MV-4-11 (cell line): ENCODE measurements around the gene CELSR1.

ENCODE experiments used
- DNase-seq: peaks from one replicate; lab custom pipeline; 2025; lab: John Stamatoyannopoulos, UW

CELSR1 gene

DNA sequence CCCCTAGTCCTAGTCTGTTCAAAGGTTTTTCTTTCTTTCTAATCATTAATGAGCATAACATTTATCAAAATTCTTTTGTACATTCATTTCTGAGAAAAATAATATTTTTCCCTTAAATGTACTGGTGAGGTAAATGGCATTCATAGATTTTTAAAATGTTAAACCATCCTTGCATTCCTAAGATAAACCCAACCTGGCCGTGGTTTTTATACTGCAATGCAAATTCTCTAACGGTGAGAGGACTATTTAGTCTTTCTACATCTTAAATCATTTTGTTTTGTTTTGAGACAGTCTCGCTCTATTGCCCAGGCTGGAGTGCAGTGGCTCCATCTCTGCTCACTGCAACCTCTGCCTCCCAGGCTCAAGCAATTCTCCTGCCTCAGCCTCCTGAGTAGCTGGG is 161.3 kb downstream of the CELSR1 start:
- no peak for DNase-seq

DNA sequence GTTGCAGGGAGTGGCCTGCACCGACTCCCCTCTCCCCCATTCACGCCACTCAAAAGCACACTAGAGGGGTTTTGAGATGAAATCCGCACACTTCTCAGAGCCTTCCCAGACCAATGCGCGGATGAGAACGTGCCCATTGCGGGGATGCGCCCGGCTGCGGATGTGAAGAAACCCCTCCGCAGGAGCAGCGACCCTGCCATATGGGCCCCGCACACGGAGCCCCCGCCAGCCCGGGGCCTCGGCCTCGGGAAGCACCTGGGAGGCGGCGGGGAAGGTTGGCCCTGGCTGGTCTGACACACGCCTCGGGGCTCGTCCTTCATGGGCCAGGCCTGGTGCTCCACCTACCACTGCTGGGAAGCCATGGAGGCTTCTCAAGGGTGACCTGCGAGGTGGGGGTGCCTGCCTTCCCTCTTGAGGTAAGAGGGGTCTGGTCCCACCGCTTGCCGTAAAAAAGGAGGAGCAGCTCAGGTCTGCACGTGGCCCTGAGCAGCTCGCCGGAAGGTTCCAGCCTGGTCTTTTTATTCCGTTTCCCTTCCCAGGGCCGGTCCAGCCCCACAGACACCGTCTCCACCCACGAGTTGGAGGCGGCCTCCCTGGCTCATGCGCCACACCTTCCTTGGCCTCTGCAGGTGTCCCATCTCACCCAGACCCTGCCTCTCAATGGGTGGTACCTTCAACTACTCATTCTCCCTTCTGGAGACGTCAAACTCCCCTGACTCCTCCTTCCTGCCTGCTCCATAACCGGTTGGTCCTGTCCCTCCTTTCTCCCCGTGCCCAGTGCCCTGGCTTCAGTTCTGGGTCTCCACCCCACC is 162.6 kb downstream of the CELSR1 start:
- DNase-seq: no peak

DNA sequence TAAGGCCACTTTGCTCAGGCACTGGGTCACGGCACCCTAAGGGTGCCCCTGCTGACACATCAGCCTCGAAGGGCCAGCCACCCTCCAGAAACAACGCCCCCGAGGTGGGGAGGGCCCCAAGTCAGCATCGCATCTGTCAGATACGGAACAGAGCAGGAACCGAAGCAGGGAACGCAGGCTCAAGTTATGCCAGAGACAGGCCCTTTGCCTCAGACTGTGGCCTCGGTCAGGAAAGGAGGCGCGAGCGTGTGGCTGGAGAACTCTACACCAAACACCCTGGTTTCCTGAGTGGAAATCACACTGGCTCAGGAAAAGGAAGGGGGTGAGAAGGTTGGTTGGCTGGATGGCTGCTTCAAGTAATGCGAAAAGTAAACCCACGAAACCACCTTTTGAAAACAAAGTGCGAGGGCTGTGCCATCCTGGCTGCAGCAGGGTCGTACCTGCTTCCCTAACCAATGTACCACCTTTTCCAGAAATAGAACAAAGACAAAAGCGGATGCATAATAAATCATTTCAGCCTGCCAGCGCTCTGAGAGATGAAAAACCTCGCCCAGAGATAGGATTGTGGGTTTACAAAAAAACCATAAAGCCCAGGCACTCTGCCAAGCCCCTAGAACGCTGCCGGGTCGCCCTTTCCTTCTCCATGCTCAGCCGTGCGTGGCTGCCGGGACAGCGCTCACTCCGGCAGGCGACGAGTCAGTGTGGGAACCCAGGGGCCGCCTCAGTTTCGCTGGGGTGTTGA is 163.3 kb downstream of the CELSR1 start:
- DNase-seq: peak; percentile 81

DNA sequence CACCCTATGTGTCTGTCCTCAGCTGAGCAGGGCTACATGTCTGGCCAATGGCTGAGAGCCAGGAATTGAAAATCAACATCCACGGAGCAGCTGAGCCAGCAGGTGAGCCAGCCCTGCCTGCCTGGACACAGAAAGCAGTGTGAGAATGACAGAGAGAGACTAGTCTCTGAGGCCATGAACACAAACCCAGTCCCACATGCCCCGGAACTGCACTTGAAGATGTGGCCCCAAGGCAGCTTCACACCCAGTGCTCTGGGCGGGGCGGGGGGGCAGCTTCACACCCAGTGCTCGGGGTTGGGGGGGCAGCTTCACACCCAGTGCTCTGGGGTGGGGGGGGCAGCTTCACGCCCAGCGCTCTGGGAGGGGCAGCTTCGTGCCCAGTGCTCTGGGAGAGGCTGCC is 164.3 kb downstream of the CELSR1 start:
- DNase-seq: no peak

DNA sequence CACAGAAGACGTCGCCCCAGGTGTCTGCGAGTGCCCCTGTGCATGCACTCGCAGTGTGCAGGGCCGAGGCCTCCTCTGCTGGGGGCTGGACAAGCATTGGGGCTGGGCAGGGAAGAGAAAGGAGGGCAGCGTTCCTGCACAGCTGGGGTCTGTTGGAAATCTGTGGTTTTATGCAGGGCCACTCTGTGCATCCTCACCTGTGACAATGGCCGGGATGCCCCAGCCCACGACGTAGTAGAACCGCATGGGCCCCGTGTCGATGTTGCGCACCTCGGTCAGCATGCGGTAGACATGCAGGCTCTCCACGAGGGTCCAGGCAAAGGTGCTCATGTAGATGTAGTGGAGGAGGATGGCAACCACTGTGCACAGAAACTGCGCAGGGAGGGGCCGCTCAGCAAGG is 164.7 kb downstream of the CELSR1 start:
- no peak for DNase-seq

DNA sequence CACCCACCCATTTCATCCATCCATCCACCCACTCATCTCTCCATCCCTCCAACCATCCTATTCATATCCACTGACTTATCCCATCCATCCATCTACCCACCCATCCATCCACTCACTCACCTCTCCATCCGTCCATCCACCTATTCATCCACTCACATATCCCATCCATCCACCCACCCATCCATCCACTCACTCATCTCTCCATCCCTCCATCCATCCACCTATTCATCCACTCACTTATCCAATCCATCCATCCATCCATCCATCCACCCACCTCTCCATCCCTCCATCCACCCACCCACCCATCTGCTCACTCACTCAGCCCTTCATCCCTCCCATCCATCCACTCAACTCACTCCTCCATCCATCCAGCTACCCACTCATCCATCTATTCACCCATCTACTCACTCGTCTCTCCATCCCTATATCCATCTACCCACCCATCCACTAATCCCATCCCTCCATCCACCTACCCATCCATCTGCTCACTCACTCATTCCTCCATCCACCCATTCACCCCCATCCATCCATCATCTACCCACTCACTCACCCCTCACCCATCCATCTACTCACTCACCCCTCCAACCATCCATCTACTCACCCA is 165.7 kb downstream of the CELSR1 start:
- no peak for DNase-seq

DNA sequence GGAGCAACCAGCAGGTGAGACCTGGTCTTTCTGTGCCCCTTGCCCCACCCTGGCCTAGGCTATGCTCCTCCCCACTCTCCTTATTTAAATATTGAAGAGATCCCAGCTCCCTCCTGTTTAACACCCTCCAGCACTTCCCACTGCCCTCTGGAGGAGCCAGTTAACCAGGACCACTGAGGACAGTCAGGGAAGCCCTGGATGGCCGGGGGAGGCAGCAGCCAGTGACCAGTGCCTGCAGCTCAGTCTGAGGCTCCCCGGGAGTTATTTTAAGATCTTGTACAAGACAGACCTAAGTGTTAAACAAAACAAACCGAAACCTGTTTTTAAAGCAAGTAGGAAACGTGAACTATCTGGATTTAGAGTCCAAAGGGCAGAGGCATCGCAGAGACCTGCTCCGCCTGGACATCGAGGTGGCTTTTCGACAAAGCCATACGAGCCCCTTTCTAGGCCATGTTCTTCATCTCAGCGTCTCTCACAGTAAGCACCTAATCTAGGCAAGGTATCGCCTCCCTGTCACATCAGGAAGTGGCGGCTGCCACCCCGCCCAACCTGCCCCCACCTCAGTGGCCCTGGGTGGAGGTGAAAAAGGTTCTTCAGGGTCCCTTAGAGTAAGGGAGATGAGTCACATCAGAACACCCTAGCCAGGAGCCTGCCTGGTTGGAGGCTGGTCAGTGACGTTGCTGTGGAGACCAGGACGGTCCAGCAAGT is 166.7 kb downstream of the CELSR1 start:
- no peak for DNase-seq

DNA sequence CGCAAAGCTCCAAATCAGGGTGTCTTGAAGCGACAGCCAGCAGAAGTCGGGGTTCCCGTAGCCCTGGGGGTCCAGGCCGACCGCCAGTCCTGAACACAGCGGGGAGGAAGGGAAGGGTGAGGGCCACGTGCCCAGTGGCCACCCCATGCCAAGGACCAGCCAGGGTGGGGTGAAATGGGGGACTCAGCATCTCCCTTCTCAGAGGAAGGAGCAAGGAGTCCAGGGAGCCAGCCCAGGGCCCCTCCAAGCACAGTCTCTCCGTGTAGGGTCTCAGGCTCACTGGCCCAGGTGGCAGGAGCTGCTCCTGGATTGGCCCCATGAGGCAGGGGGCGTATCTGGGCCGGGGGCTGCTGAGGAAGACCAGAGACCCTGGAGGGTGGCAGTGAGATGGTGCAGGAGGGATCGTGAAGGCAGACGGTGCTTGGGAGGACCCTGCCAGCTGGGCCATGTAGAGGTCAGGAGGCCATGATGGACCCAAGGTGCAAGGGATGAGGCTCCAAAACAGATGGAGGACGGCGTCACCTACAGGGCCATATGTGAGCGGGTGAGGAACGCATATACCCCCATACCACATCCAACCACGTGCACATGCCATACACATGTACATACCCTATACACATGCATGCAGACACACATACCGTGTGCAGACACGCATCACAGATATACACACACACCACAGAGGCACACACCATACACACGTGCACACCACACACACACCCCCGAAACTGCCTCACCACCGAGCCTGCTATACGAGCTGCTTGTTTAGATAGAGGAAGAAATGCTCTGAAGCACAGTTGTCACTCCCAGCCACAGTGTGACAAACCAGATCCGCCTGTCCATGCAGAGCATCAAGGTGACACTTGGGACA is 167.5 kb downstream of the CELSR1 start:
- DNase-seq: no peak

DNA sequence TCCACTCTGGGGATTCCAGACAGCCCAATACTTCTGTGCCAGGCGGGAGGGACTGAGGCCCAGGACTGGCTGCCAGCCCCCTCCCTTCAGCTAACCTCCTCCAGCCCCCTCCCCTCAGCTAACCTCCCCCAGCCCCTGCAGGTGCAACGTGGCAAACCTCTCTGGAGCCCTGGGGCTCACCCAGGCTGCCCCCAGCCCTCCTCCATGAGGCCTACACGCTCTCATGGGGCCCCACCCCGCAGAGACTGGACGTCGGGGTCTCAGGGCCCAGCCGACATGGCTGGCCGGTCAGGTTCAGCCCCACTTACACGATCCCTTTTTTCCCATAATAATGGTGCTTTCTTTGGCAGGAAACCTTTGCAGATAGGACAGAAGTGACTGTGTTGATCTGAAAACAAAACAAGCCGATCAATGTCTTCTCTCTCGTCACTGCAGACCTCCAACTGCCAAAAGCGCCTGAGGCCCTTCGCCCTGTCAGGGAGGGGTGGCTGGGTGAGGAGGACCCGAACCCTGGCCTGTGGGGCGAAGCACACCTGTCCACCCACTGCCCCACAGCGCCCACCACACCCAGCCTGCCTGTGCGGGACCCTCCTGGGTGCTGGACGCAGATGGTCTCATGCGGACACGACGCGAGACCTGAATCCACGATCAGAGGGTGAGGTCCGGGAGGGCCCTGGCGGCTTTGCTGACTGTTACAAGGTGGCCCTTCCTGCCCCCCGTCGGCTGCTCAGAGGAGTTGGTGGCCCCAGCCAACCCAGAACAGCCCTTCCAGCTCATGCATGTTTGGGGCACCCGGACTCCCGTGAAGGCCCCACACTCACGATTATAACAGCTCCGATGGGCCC is 168.3 kb downstream of the CELSR1 start:
- DNase-seq: no peak

DNA sequence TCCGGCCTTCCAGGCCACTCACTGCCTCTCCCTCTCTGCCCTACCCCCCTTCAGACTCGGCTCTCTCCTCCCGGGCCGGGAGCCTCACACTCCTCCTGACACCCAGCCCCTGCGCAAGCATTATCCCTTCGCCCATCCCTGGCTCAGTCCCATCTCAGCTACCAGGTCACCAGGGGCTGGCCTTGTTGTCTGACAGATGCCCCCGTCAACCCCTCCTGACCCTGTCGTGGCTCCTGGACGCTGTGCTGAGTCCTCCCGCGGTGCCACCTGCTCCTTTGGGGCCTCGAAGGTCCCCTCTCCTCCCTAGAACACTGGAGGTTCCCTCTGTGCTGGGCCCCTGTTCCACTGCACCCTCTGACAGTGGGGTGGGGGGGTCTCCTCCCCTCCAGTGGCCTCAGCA is 169.0 kb downstream of the CELSR1 start:
- no peak for DNase-seq

DNA sequence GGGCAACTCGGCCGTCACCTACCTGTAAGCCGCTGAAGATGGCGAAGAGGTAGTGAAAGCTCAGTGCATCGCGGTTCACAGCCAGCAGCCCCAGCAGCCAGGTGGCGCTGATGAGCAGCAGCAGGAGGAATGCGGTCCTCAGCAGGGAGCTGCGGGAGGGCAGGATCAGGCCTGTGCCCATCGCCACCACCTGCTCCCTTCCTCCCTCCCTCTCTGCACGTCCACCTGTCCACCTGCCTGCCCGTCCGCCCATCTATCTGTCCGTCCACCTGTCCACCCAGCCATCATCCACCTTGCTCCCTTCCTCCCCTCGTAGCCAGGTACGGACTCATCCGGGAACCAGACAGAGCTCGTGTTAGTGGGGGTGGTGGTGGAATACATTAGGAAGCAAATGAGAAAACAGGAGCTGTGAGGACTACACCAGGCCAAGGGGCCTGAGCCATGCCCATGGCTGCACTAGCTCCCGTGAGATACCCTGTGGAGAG is 169.7 kb downstream of the CELSR1 start:
- peak; percentile 52 for DNase-seq

DNA sequence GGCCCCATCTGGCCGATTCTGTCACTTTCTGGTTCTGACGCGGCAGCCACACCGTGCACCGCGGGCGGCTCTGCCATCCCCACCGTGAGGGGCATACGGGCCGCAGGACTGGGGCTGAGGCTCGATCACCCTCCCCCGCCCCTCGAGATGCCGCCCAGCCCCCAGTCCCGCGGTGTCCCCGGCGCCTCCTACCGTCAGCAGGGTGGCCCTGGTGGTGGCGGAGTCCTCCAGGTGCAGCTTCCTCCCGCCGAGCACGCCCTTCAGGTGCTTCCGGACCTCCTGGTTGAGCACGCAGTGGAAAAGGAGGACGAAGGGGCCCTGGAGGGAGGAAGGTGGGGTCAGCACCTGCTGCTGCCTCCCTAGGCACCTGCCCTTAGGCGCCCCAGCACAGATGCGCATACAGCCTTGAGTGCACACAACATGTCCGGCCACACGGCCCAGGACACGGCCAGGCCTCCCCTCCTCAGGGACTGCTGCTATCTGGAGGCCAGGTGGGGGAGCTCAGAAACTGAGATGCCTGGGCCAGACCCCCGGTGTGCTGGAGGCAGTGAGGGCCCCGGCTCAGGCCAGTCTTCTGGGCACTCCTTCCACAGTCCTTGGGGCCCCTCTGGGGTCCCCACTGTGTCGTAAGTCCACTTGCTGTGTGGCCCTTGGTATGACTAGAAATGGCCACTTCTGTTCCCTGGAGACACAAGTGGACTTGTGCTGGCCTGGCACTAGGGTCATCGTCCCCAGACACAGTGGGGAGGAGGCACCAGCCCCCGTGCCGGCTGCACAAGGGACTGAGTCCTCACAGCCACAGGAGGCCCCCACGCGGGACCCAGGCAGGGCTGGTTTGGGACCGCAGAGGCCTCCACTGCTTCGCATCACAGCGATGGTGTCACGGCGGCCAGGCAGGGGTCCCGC is 170.4 kb downstream of the CELSR1 start:
- DNase-seq: no peak

DNA sequence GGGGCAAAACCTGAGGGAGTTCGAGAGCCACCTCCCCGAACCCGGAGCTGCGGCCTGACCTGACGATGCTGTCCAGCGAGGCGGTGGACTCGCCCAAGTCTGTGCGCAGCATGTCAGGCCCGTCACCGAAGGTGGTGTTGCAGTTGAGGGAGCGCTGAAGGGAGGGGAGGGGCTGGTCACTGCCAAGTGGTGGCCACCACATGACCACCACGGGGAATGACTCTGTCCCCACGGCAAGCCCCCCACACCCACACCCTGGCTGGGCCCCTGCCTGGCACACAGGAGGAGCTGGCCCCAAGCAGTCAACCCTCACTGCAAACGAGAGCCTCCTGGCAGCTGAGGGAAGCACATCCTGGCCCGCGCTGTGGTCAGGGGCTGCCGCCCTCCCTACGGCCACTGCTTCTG is 171.1 kb downstream of the CELSR1 start:
- no peak for DNase-seq

DNA sequence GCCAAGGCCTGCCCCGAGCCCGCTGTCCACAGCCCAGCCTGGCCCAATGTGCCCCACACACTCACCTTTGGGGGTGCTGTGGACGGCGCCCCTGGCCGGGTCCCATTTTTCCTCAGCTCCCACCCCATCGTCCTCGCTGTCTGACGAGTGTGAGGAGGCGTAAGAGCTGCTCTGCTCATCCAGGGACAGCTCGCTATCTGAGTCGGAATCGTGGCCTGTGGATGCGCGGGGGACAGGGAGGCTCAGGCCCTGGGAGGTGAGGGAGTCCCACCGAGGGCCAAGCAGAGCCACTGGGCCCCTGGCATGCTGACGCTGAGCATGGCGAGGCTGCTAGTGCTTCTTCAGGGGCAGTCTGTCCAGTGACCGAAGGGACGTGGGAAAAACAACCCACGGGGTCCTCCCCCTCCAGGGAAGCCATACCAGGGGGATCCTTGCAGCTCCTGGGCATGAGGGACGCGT is 172.2 kb downstream of the CELSR1 start:
- DNase-seq: no peak

DNA sequence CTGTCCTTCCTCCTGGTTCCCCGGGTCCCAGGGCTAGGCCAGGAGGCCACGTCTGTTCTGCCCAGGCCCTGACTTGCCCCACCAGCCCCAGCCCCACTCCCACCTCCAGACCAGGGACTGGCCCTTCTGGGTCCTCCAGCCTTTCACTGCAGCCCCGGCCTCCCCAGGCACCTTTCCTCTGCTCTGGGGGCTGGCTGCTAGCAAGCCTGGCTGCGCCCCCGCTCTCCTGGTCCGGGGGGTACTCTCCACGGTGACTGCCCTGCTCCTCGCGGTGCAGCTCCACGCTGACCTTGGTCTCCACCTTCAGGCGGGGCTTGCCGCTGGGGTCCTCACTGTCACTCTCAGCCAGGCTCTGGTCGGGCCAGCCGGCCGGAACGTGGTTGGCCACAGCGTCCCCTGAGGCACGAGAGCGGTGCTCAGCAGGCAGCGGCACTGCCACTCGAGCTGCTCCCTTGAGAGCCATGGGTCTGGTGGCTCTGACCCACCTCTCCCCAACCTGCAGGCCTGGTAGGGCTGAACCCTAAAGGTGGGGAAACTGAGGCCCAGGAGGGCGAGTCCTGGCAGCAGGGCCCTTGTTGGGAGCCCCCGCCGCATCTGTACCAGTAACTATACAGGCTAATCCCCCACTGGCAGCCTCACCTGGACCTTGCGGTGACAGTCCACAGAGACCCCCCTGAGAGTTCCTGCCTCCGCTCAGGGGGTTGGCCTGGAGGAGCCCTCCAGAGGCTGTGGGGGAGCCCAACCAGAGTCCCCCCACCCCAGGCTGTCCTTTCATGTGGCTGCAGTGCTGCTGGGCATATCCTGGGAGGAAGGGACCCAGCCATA is 172.9 kb downstream of the CELSR1 start:
- DNase-seq: no peak

DNA sequence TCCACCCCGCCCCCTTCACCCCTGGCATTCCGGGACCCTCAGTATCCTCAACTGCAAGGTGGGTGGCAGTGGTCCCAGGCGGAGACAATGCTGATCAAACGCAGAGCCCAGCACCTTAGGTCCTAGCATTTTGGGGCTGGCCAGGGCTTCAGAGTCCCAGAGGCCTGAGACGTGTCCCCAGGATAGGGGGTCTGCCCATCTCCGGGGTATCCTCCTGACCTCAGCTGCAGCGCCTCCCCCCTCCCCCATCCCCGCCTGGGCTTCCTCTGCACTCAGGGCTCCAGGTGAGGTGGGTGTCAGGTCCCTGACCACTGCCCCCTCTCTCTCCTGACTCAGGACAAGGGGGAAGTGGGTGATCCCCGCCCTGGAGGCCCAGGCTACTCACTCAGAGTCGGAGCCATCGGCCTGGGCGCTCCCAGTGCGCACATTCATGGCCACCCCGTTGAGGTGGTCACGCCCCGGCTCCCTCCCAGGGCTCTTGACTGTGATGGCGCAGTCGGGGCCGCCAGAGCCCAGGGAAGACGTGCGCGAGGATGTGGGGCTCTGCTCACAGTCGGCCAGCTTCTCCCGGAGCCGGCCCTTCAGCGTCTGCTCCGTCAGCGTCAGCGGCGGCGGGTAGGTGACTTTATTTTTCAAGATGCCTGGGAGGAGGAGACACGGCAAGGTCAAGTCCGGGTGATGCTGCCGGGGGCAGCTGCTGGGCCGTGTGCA is 173.7 kb downstream of the CELSR1 start:
- no peak for DNase-seq

DNA sequence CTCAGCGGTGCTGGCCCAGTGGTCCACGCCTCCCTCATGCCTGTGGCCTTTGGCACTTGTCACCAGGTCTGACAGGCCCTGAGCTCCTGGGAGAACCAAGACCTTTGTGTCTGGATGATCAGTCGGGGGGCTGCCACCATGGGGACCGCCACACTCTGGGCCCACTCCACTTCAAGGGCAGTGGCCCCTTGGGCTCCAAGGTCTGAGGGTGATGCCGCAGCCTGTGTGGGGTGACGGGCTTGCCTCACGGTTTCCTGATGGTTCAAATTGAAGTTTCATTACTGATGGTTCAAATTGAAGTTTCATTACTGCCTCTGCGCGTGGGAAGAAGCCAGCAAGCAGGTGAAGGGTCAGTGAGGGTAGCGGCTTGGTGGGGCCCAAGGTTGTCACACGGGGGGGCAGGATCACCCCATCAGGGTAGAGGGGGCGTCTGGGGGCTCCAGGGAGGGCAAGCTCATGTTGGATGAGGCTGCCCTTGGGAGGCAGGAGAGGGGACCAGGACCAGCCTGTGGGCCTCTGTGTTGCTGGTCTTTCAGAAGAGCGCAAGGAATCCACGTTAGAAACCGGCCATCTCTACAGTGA is 174.4 kb downstream of the CELSR1 start:
- no peak for DNase-seq
